Panc1 (cell line): Measurements from ENCODE around the gene DNAJA4. TPM values are rescaled to one million over a fixed set of nuclear protein-coding genes. Genes with fewer than 3 reads are reported as not detected.

Experiments used
- ATAC-seq: fragments of 200-7000 bp; cut with Tn5 transposase; 2 replicates; pipeline ENCODE4 v1.9.1; 2020; ENCODE audit warnings: mild to moderate bottlenecking, moderate library complexity
- BruUV-seq: library from RNA; stranded (reverse); fragments of 400-500 nt; replicated peaks from 2 replicates; lab custom pipeline; 2021; lab: Mats Ljungman, UMichigan
- CTCF ChIA-PET: fragments of 300-600 bp; sonication (Branson Sonifier 250); formaldehyde crosslinking; loops from one replicate; lab custom pipeline; 2022; ENCODE audit warnings: antibody characterized with exemption; lab: Charles Lee
- POLR2A ChIA-PET: fragments of 300-600 bp; sonication (Branson Sonifier 250); formaldehyde crosslinking; loops from one replicate; lab custom pipeline; 2022; ENCODE audit warnings: antibody characterized with exemption; lab: Charles Lee
- DNase-seq: peaks from one replicate; pipeline ENCODE4 v3.0.0-alpha.2; 2010; ENCODE audit warnings: low read depth, low spot score
- H3K27ac ChIP-seq: 2 replicates; pipeline ENCODE4 v1.5.1; 2011; ENCODE audit warnings: mild to moderate bottlenecking, low read length, inconsistent platforms
- H3K27me3 ChIP-seq: fragments of 200-500 bp; sonication (Bioruptor generic); 2 replicates; pipeline ENCODE4 v1.6.0; 2014; ENCODE audit warnings: low read length, inconsistent platforms; ENCODE audit not compliant: control insufficient read depth, insufficient read depth
- H3K36me3 ChIP-seq: fragments of 200-500 bp; sonication (Bioruptor generic); 2 replicates; pipeline ENCODE4 v1.5.1; 2014; ENCODE audit warnings: inconsistent platforms, mild to moderate bottlenecking, low read length, moderate library complexity; ENCODE audit not compliant: control insufficient read depth, insufficient read depth
- H3K4me1 ChIP-seq: 2 replicates; pipeline ENCODE4 v1.5.1; 2011; ENCODE audit warnings: inconsistent platforms, mild to moderate bottlenecking, low read length, moderate library complexity; ENCODE audit not compliant: control insufficient read depth, insufficient read depth
- H3K4me3 ChIP-seq, 2 experiments: 2 replicates each; pipeline ENCODE4 v1.5.1; 2011 to 2012; ENCODE audit warnings: low read depth in 2 of 2, low read length in 2 of 2, mild to moderate bottlenecking in 2 of 2, inconsistent platforms in 1 of 2, moderate library complexity in 1 of 2
- H3K9me3 ChIP-seq: fragments of 200-500 bp; sonication (Bioruptor generic); 2 replicates; pipeline ENCODE4 v1.5.1; 2014; ENCODE audit warnings: low read depth, mild to moderate bottlenecking, inconsistent platforms, low read length, moderate library complexity; ENCODE audit not compliant: control insufficient read depth, insufficient read depth
- POLR2AphosphoS5 ChIP-seq: IDR thresholded peaks from 2 replicates; pipeline ENCODE4 v1.6.1; 2012; ENCODE audit warnings: mild to moderate bottlenecking, low read depth, low read length, moderate library complexity
- SIN3A ChIP-seq: IDR thresholded peaks from 2 replicates; pipeline ENCODE4 v1.6.1; 2012; ENCODE audit warnings: low read depth, mild to moderate bottlenecking, low read length, moderate library complexity, borderline replicate concordance; ENCODE audit not compliant: insufficient read depth
- TCF7L2 ChIP-seq: IDR thresholded peaks from 2 replicates; pipeline ENCODE4 v1.6.1; 2011; ENCODE audit warnings: mild to moderate bottlenecking, low read depth, low read length, inconsistent platforms
- in situ Hi-C: cut with HindIII; loops from 2 replicates; pipeline ENCODE4 v1.10.0; 2016; ENCODE audit warnings: low sequenced_read_pairs, low pct_unique_long_range_greater_than_20kb
- intact Hi-C: fragments of 100-400 bp; cut with micrococcal nuclease; formaldehyde crosslinking; loops from one replicate; pipeline ENCODE4 v1.10.0; 2022; ENCODE audit not compliant: unreplicated experiment
- total RNA-seq: library from RNA; stranded (reverse); gene quantifications from one replicate; pipeline ENCODE4 v1.2.1, GENCODE V29; 2021; ENCODE audit not compliant: unreplicated experiment
- TF ChIP-seq, protein P1 (sequence below): fragments of 450-650 bp; IDR thresholded peaks from 2 replicates; pipeline ENCODE4 v1.5.1; 2017; ENCODE audit warnings: mild to moderate bottlenecking
- TF ChIP-seq, protein P2 (sequence below), 2 experiments: IDR thresholded peaks; 2 replicates each; pipeline ENCODE4 v1.6.1; 2011 to 2012; ENCODE audit warnings: low read depth in 2 of 2, control low read depth in 1 of 2, low read length in 1 of 2, mild to moderate bottlenecking in 1 of 2, moderate library complexity in 1 of 2; ENCODE audit not compliant: insufficient read depth in 1 of 2

DNAJA4 gene
- total RNA-seq, 1 experiment from 2014 or later: 11.1 TPM

DNA sequence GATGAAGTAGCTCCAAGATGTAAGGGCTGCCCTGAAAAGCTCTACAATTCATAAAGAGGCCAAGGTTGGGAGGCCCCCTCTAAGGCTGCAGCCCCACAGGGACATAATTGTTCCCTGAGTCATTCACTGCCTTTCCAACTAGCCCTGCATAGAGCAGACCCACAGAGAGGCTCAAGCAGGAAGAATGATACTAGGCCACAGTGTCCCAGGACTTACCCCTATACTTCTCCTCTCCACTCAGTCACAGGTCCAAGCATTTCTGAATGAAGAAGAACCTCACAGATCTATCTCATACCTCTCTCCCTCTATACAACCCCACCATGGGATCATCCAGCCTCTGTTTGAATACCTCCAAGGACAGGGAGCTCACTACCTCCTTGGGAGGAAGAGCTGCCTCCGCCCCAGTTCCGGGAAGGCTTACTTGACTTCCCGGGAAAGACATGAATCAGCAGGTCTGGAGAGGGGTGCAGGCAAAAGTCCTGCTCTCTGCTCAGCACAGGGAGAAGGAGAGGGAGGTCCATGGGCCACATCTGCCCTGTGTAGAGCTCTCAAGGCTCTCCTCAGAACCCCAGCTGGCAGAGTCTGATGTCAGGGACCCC is 41.9 kb downstream of the DNAJA4 start:
- no peak overlapping the region; the same call in 1 of the 2 replicates for H3K27ac ChIP-seq
- intact Hi-C loops: loop anchor here (5.0 kb wide), 1 partner anchor 176 kb away; no protein-coding TSS in a partner anchor

GRCh38 chr15:78307976-78308375 is 43.6 kb downstream of the DNAJA4 start:
- ChIA-PET CTCF (interaction anchor here (0.5 to 1.9 kb wide), 5 partner anchors 8 to 259 kb away, joined by 3 to 8 read pairs (median 3); partner anchors contain the start of gene SKIC8), POLR2A (no interaction called here)
- H3K27ac ChIP-seq: peak overlapping the region; percentile 55; the same call in 1 of the 2 replicates
- ATAC-seq: peak; percentile 35
- no peak for DNase-seq
- intact Hi-C loops (loop anchor here (2.0 to 5.0 kb wide), 3 partner anchors 107 to 174 kb away; no protein-coding TSS in a partner anchor), in situ Hi-C loops (no loop called here)
- no peak overlapping the region; a peak in 1 of 4 replicates for H3K4me3 ChIP-seq
- TF ChIP-seq, protein P1, sequence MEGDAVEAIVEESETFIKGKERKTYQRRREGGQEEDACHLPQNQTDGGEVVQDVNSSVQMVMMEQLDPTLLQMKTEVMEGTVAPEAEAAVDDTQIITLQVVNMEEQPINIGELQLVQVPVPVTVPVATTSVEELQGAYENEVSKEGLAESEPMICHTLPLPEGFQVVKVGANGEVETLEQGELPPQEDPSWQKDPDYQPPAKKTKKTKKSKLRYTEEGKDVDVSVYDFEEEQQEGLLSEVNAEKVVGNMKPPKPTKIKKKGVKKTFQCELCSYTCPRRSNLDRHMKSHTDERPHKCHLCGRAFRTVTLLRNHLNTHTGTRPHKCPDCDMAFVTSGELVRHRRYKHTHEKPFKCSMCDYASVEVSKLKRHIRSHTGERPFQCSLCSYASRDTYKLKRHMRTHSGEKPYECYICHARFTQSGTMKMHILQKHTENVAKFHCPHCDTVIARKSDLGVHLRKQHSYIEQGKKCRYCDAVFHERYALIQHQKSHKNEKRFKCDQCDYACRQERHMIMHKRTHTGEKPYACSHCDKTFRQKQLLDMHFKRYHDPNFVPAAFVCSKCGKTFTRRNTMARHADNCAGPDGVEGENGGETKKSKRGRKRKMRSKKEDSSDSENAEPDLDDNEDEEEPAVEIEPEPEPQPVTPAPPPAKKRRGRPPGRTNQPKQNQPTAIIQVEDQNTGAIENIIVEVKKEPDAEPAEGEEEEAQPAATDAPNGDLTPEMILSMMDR: no peak
- no peak for TF ChIP-seq TCF7L2
- no peak for TF ChIP-seq SIN3A
- no peak for TF ChIP-seq POLR2AphosphoS5
- TF ChIP-seq, protein P2, sequence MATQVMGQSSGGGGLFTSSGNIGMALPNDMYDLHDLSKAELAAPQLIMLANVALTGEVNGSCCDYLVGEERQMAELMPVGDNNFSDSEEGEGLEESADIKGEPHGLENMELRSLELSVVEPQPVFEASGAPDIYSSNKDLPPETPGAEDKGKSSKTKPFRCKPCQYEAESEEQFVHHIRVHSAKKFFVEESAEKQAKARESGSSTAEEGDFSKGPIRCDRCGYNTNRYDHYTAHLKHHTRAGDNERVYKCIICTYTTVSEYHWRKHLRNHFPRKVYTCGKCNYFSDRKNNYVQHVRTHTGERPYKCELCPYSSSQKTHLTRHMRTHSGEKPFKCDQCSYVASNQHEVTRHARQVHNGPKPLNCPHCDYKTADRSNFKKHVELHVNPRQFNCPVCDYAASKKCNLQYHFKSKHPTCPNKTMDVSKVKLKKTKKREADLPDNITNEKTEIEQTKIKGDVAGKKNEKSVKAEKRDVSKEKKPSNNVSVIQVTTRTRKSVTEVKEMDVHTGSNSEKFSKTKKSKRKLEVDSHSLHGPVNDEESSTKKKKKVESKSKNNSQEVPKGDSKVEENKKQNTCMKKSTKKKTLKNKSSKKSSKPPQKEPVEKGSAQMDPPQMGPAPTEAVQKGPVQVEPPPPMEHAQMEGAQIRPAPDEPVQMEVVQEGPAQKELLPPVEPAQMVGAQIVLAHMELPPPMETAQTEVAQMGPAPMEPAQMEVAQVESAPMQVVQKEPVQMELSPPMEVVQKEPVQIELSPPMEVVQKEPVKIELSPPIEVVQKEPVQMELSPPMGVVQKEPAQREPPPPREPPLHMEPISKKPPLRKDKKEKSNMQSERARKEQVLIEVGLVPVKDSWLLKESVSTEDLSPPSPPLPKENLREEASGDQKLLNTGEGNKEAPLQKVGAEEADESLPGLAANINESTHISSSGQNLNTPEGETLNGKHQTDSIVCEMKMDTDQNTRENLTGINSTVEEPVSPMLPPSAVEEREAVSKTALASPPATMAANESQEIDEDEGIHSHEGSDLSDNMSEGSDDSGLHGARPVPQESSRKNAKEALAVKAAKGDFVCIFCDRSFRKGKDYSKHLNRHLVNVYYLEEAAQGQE (IDR thresholded peaks at IDR 0.05; ENCODE audit: insufficient read depth in 1 of 2, low read depth in 2 of 2, low read length in 1 of 2): no peak
- H3K4me1 ChIP-seq: peaks cover 5% of the 10 kb centered on the region; the same call in 1 of the 2 replicates
- no peaks in the 10 kb centered on the region for H3K9me3 ChIP-seq
- no TSS peak for BruUV-seq
- no peaks in the 10 kb centered on the region for H3K27me3 ChIP-seq
- H3K36me3 ChIP-seq: no peaks in the 10 kb centered on the region

More for the DNA sequence above, 41.9 kb downstream of the DNAJA4 start:
- H3K9me3 ChIP-seq: no peaks in the 10 kb centered on the region
- no peak overlapping the region for H3K4me3 ChIP-seq
- in situ Hi-C loops: no loop called here
- no TSS peak for BruUV-seq
- ChIA-PET POLR2A (no interaction called here), CTCF (no interaction called here)
- H3K27me3 ChIP-seq: no peaks in the 10 kb centered on the region
- H3K36me3 ChIP-seq: no peaks in the 10 kb centered on the region
- peaks cover 5% of the 10 kb centered on the region; the same call in 1 of the 2 replicates for H3K4me1 ChIP-seq
- TF ChIP-seq POLR2AphosphoS5: no peak
- TF ChIP-seq, protein P2 (IDR thresholded peaks at IDR 0.05; ENCODE audit: insufficient read depth in 1 of 2, low read depth in 2 of 2, low read length in 1 of 2): no peak
- no peak for TF ChIP-seq SIN3A
- TF ChIP-seq, protein P1: no peak
- no peak for TF ChIP-seq TCF7L2
- ATAC-seq: peak; percentile 24; the same call in 1 of the 2 replicates
- DNase-seq: no peak
